ENCODE measurements around the gene DOCK4. TPM values are rescaled to one million over a fixed set of nuclear protein-coding genes. Genes with fewer than 3 reads are reported as not detected.

Gene DOCK4
- polyA plus RNA-seq, 1 donor = 8.1 TPM

GRCh38 chr7:111852081-111852480 lies 354.1 kb downstream of the DOCK4 start:
- H3K36me3 ChIP-seq (ENCODE audit: control insufficient read depth, insufficient read depth, low read length) = no peaks in the 10 kb centered on the region
- no peaks in the 10 kb centered on the region for H3K27me3 ChIP-seq (ENCODE audit: control insufficient read depth, insufficient read depth, low read length)
- no peak overlapping the region for H3K27ac ChIP-seq (ENCODE audit: low read length)
- WGBS (ENCODE audit: insufficient coverage, low lambda C conversion rate) = 90% methylated on average over 2 of the region's 7 CpGs
- H3K4me1 ChIP-seq (ENCODE audit: control insufficient read depth, insufficient read depth, low read length) = peaks cover 9% of the 10 kb centered on the region
- H3K4me3 ChIP-seq (ENCODE audit: low read length) = no peak overlapping the region
- H3K9me3 ChIP-seq (ENCODE audit: control insufficient read depth, low read depth, low read length) = peaks cover 6% of the 10 kb centered on the region
- no peak for DNase-seq

DNA sequence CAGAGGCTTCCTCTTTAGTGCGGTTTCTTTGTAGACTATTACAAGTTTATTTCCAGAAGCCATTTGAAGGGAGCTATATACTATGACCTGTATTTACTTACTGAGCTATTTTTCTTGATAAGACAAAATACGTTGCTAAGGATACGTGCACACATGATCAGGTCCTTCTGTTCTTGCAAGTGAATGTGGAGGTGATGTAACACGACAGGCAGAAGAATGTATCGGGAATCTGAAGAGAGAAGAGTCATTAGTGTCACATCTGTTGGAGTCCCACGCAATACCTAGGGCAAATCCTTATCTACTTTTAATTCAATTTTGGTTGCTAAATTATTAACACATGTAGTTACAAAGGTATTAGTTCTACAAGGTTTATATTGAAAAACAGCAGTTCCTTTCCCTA lies 359.3 kb downstream of the DOCK4 start:
- no peaks in the 10 kb centered on the region for H3K27me3 ChIP-seq (ENCODE audit: control insufficient read depth, insufficient read depth, low read length)
- 69% methylated on average over 2 of the region's 6 CpGs for WGBS (ENCODE audit: insufficient coverage, low lambda C conversion rate)
- DNase-seq = peak; percentile 68 to 86
- H3K9me3 ChIP-seq (ENCODE audit: control insufficient read depth, low read depth, low read length) = peaks cover 6% of the 10 kb centered on the region
- H3K27ac ChIP-seq (ENCODE audit: low read length) = no peak overlapping the region
- no peaks in the 10 kb centered on the region for H3K36me3 ChIP-seq (ENCODE audit: control insufficient read depth, insufficient read depth, low read length)
- peaks cover 8% of the 10 kb centered on the region for H3K4me1 ChIP-seq (ENCODE audit: control insufficient read depth, insufficient read depth, low read length)
- H3K4me3 ChIP-seq (ENCODE audit: low read length) = no peak overlapping the region

DNA sequence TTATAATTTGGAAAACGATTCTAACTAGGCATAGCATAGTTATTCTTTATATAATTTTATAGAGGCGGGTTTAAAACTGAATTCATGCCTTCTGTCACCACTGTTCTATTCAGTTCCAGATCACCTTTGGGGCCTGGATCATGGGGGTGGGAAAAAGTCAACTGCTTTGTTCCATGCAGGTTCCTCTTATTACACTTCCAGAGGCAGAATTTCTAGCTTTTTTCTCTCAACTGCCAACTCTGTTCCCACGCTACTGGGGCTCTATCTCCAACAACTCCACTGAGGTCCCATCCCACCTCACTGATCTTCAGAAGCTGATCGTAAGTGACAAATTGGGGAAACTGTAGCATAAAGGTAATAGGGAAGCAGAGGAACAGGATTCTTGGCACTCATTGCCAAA lies 360.3 kb downstream of the DOCK4 start:
- WGBS (ENCODE audit: insufficient coverage, low lambda C conversion rate) = 100% methylated on average over 1 of the region's 4 CpGs
- H3K4me1 ChIP-seq (ENCODE audit: control insufficient read depth, insufficient read depth, low read length) = peaks cover 8% of the 10 kb centered on the region
- H3K4me3 ChIP-seq (ENCODE audit: low read length) = no peak overlapping the region
- H3K36me3 ChIP-seq (ENCODE audit: control insufficient read depth, insufficient read depth, low read length) = no peaks in the 10 kb centered on the region
- H3K27me3 ChIP-seq (ENCODE audit: control insufficient read depth, insufficient read depth, low read length) = no peaks in the 10 kb centered on the region
- H3K27ac ChIP-seq (ENCODE audit: low read length) = no peak overlapping the region
- DNase-seq = no peak
- H3K9me3 ChIP-seq (ENCODE audit: control insufficient read depth, low read depth, low read length) = peaks cover 6% of the 10 kb centered on the region

- peaks cover under 1% of the 10 kb centered on the region for H3K9me3 ChIP-seq (ENCODE audit: control insufficient read depth, low read depth, low read length)
- no peak overlapping the region for H3K4me3 ChIP-seq (ENCODE audit: low read length)
- peaks cover 8% of the 10 kb centered on the region for H3K4me1 ChIP-seq (ENCODE audit: control insufficient read depth, insufficient read depth, low read length)
- H3K36me3 ChIP-seq (ENCODE audit: control insufficient read depth, insufficient read depth, low read length) = no peaks in the 10 kb centered on the region
- H3K27me3 ChIP-seq (ENCODE audit: control insufficient read depth, insufficient read depth, low read length) = no peaks in the 10 kb centered on the region
- H3K27ac ChIP-seq (ENCODE audit: low read length) = no peak overlapping the region
- WGBS (ENCODE audit: insufficient coverage, low lambda C conversion rate) = 100% methylated on average over 2 of the region's 4 CpGs
- no peak for DNase-seq
These were observed 361.1 kb downstream of the DOCK4 start for GRCh38 chr7:111844904-111845671.

DNA sequence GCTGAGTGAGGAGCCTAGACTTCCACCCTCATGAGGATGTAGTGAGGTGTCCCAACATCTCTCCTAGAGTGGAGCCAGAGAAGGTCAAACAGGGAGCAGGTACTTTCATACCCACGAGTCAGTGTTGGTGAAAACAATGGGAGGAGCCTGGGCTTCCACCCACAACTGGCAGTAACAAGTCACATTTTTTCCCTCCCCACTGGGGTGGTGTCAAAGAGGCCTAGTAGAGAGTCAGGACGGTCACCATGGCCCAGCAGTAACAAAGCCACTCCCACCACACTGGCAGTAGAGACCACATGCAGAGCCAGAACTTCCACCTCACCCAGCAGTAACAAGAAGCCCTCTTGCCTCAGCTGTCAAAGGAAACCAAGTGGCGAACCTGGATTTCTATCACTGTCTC lies 363.7 kb downstream of the DOCK4 start:
- DNase-seq = no peak
- H3K4me1 ChIP-seq (ENCODE audit: control insufficient read depth, insufficient read depth, low read length) = peaks cover 8% of the 10 kb centered on the region
- H3K27me3 ChIP-seq (ENCODE audit: control insufficient read depth, insufficient read depth, low read length) = no peaks in the 10 kb centered on the region
- no peaks in the 10 kb centered on the region for H3K36me3 ChIP-seq (ENCODE audit: control insufficient read depth, insufficient read depth, low read length)
- H3K27ac ChIP-seq (ENCODE audit: low read length) = no peak overlapping the region
- H3K4me3 ChIP-seq (ENCODE audit: low read length) = no peak overlapping the region
- no peaks in the 10 kb centered on the region for H3K9me3 ChIP-seq (ENCODE audit: control insufficient read depth, low read depth, low read length)
- WGBS (ENCODE audit: insufficient coverage, low lambda C conversion rate) = 100% methylated on average over 1 of the region's 3 CpGs

DNA sequence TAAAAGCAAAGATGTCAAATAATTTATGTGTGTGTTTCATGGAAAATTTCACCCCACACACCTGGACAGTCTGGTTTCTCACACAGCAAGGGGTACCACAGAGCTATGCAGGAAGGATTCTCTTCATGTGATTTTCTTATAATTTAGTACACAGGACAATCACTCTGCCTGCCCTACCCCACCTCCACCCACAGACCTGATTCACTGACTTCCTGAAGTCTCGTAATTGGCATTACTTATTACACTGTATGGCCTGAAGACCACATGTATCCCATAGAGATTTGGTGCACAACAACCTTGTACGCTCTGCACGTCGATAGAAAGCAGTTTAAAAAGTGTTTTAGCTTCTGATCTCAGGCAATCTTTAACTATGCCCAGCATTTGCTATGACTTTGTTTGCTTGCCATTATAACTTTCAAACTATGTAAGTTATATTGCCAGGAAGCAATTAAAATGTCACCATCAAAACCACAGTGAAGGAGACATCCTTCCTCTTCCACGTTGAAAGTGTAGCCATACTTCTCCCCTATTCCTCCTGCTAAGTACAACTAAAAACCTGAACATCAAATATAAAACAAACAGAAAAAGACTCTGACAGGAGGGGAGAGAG lies 364.5 kb downstream of the DOCK4 start:
- no peaks in the 10 kb centered on the region for H3K36me3 ChIP-seq (ENCODE audit: control insufficient read depth, insufficient read depth, low read length)
- H3K27ac ChIP-seq (ENCODE audit: low read length) = no peak overlapping the region
- H3K4me1 ChIP-seq (ENCODE audit: control insufficient read depth, insufficient read depth, low read length) = peaks cover 8% of the 10 kb centered on the region
- H3K9me3 ChIP-seq (ENCODE audit: control insufficient read depth, low read depth, low read length) = no peaks in the 10 kb centered on the region
- H3K27me3 ChIP-seq (ENCODE audit: control insufficient read depth, insufficient read depth, low read length) = no peaks in the 10 kb centered on the region
- no peak overlapping the region for H3K4me3 ChIP-seq (ENCODE audit: low read length)
- no CpG with 5 or more reads among the region's 5 CpGs for WGBS (ENCODE audit: insufficient coverage, low lambda C conversion rate)
- DNase-seq = no peak

DNA sequence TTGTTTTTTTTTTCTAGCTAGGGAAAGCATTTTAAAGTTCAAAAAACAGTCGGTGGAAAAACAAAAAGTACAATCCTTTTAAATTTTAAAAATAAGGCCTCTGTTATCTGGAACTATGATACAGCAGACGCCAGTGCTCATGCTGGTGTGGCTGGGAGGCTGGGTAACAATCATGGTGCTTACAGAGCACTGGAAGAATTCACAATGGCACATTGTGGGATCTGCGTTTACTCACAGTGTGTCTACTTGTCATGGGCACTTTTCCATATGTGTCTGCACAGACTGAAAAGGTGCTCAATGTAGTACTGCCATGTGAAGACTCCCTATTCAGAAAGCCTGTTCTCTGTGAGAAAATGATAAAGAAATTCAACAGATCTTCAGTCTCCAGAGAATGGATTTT lies 365.7 kb downstream of the DOCK4 start:
- H3K27ac ChIP-seq (ENCODE audit: low read length) = no peak overlapping the region
- no peak overlapping the region for H3K4me3 ChIP-seq (ENCODE audit: low read length)
- 100% methylated on average over 1 of the region's 3 CpGs for WGBS (ENCODE audit: insufficient coverage, low lambda C conversion rate)
- H3K4me1 ChIP-seq (ENCODE audit: control insufficient read depth, insufficient read depth, low read length) = no peaks in the 10 kb centered on the region
- H3K36me3 ChIP-seq (ENCODE audit: control insufficient read depth, insufficient read depth, low read length) = no peaks in the 10 kb centered on the region
- H3K9me3 ChIP-seq (ENCODE audit: control insufficient read depth, low read depth, low read length) = no peaks in the 10 kb centered on the region
- no peak for DNase-seq
- no peaks in the 10 kb centered on the region for H3K27me3 ChIP-seq (ENCODE audit: control insufficient read depth, insufficient read depth, low read length)

- H3K27me3 ChIP-seq (ENCODE audit: control insufficient read depth, insufficient read depth, low read length) = no peaks in the 10 kb centered on the region
- no peak for DNase-seq
- no peaks in the 10 kb centered on the region for H3K36me3 ChIP-seq (ENCODE audit: control insufficient read depth, insufficient read depth, low read length)
- no peaks in the 10 kb centered on the region for H3K9me3 ChIP-seq (ENCODE audit: control insufficient read depth, low read depth, low read length)
- no peaks in the 10 kb centered on the region for H3K4me1 ChIP-seq (ENCODE audit: control insufficient read depth, insufficient read depth, low read length)
- H3K4me3 ChIP-seq (ENCODE audit: low read length) = no peak overlapping the region
- H3K27ac ChIP-seq (ENCODE audit: low read length) = no peak overlapping the region
These were observed 366.9 kb downstream of the DOCK4 start for GRCh38 chr7:111839261-111839660.

GRCh38 chr7:111836592-111836991 lies 369.6 kb downstream of the DOCK4 start:
- no peaks in the 10 kb centered on the region for H3K9me3 ChIP-seq (ENCODE audit: control insufficient read depth, low read depth, low read length)
- H3K27ac ChIP-seq (ENCODE audit: low read length) = no peak overlapping the region
- no peaks in the 10 kb centered on the region for H3K27me3 ChIP-seq (ENCODE audit: control insufficient read depth, insufficient read depth, low read length)
- no peak overlapping the region for H3K4me3 ChIP-seq (ENCODE audit: low read length)
- no peak for DNase-seq
- H3K36me3 ChIP-seq (ENCODE audit: control insufficient read depth, insufficient read depth, low read length) = no peaks in the 10 kb centered on the region
- 100% methylated on average over 1 of the region's 1 CpG for WGBS (ENCODE audit: insufficient coverage, low lambda C conversion rate)
- H3K4me1 ChIP-seq (ENCODE audit: control insufficient read depth, insufficient read depth, low read length) = no peaks in the 10 kb centered on the region

DNA sequence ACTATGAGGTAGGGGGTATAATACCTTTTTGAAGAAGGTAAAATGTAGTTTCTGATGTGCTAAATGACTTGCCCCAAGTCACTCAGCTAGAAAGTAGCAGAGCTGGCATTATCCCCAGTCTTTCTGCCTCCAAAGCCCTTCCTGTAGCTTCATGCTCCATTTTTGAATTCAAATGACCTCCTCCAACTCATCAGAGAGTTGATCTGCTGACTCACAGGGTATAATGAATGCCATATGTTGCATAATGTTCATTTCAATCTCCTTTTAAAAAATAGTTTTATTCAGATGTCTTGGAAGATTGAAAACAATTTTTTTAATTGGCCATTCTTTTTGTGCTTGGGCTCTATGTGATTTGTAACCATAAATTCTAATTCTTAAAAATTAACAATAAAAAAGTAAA lies 371.1 kb downstream of the DOCK4 start:
- Histone ChIP-seq H3K9me3 (ENCODE audit: control insufficient read depth, low read depth, low read length) (no peaks in the 10 kb centered on the region), H3K27me3 (ENCODE audit: control insufficient read depth, insufficient read depth, low read length) (no peaks in the 10 kb centered on the region), H3K27ac (ENCODE audit: low read length) (no peak overlapping the region), H3K4me3 (ENCODE audit: low read length) (no peak overlapping the region), H3K4me1 (ENCODE audit: control insufficient read depth, insufficient read depth, low read length) (no peaks in the 10 kb centered on the region), H3K36me3 (ENCODE audit: control insufficient read depth, insufficient read depth, low read length) (no peaks in the 10 kb centered on the region)
- DNase-seq = no peak

DNA sequence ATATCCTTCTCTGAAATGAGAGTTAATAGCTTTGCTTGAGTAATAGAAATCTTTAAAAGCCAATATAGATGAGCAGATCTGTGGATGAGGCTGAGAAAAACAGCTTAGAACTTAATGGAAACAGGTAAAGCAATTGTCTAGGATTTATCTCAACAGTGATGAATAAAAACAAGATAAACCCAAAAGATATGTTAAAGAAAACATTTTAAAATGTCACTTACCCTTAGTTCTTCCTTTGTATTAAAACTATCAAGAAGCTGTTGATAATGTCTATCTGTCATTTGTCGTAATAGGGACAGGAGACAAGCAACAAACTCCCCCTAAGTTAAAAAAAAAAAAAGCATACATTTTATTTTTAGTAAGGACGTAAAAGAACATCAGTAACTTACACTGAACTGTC lies 371.8 kb downstream of the DOCK4 start:
- Histone ChIP-seq H3K9me3 (ENCODE audit: control insufficient read depth, low read depth, low read length) (no peaks in the 10 kb centered on the region), H3K27ac (ENCODE audit: low read length) (no peak overlapping the region), H3K4me3 (ENCODE audit: low read length) (no peak overlapping the region), H3K4me1 (ENCODE audit: control insufficient read depth, insufficient read depth, low read length) (no peaks in the 10 kb centered on the region), H3K27me3 (ENCODE audit: control insufficient read depth, insufficient read depth, low read length) (no peaks in the 10 kb centered on the region), H3K36me3 (ENCODE audit: control insufficient read depth, insufficient read depth, low read length) (no peaks in the 10 kb centered on the region)
- DNase-seq = no peak
- whole genome bisulfite sequencing (ENCODE audit: insufficient coverage, low lambda C conversion rate) = 83% methylated on average over 1 of the region's 2 CpGs
